HEK293T (cell line): Measurements from ENCODE around the gene RPP30.

Experiments used
- CTCF ChIA-PET: fragments of 350-600 bp; formaldehyde crosslinking; extraction: SDS; loops from one replicate; lab custom pipeline; 2021; ENCODE audit warnings: antibody characterized with exemption, inconsistent platforms; lab: Yijun Ruan, JAX
- POLR2A ChIA-PET: fragments of 350-600 bp; formaldehyde crosslinking; extraction: SDS; loops from one replicate; lab custom pipeline; 2020; ENCODE audit warnings: antibody characterized with exemption, inconsistent platforms; lab: Yijun Ruan, JAX
- DNase-seq: peaks from one replicate; pipeline ENCODE4 v3.0.0; 2012; ENCODE audit warnings: mixed read lengths; ENCODE audit errors: extremely low spot score
- ARNT ChIP-seq: fragments of 450-650 bp; IDR thresholded peaks from 2 replicates; pipeline ENCODE4 v1.6.1; 2017; ENCODE audit warnings: mild to moderate bottlenecking
- BHLHE40 ChIP-seq: fragments of 450-650 bp; IDR thresholded peaks from 2 replicates; pipeline ENCODE4 v1.6.1; 2016; ENCODE audit warnings: mild to moderate bottlenecking, moderate library complexity, borderline replicate concordance
- CTBP1 ChIP-seq: fragments of 450-650 bp; IDR thresholded peaks from 2 replicates; pipeline ENCODE4 v1.6.1; 2016; ENCODE audit warnings: borderline replicate concordance
- ELF4 ChIP-seq: fragments of 450-650 bp; IDR thresholded peaks from 2 replicates; pipeline ENCODE4 v1.6.1; 2017; ENCODE audit warnings: antibody characterized with exemption
- FOXA1 ChIP-seq: fragments of 450-650 bp; IDR thresholded peaks from 2 replicates; pipeline ENCODE4 v1.6.1; 2016; ENCODE audit warnings: mild to moderate bottlenecking
- FOXK2 ChIP-seq: fragments of 450-650 bp; IDR thresholded peaks from 2 replicates; pipeline ENCODE4 v1.6.1; 2016; ENCODE audit warnings: mild to moderate bottlenecking
- FOXM1 ChIP-seq: fragments of 450-650 bp; IDR thresholded peaks from 2 replicates; pipeline ENCODE4 v1.6.1; 2017; ENCODE audit warnings: mild to moderate bottlenecking, borderline replicate concordance
- HDGF ChIP-seq: fragments of 450-650 bp; IDR thresholded peaks from 2 replicates; pipeline ENCODE4 v1.6.1; 2017; ENCODE audit warnings: antibody characterized with exemption, borderline replicate concordance
- L3MBTL2 ChIP-seq: fragments of 450-650 bp; conservative IDR thresholded peaks from 2 replicates; pipeline ENCODE4 v1.6.1; 2016; ENCODE audit warnings: mild to moderate bottlenecking
- LEF1 ChIP-seq: fragments of 450-650 bp; IDR thresholded peaks from 2 replicates; pipeline ENCODE4 v1.6.1; 2017; ENCODE audit warnings: mild to moderate bottlenecking, borderline replicate concordance
- NFRKB ChIP-seq: fragments of 450-650 bp; IDR thresholded peaks from 2 replicates; pipeline ENCODE4 v1.6.1; 2016; ENCODE audit warnings: mild to moderate bottlenecking, moderate library complexity
- PKNOX1 ChIP-seq: fragments of 450-650 bp; IDR thresholded peaks from 2 replicates; pipeline ENCODE4 v1.6.1; 2016
- SP1 ChIP-seq: fragments of 450-650 bp; IDR thresholded peaks from 2 replicates; pipeline ENCODE4 v1.6.1; 2017
- SUZ12 ChIP-seq: fragments of 450-650 bp; IDR thresholded peaks from 2 replicates; pipeline ENCODE4 v1.6.1; 2016; ENCODE audit warnings: mild to moderate bottlenecking
- TARDBP ChIP-seq: fragments of 450-650 bp; IDR thresholded peaks from 2 replicates; pipeline ENCODE4 v1.6.1; 2016
- ZNF384 ChIP-seq: fragments of 450-650 bp; IDR thresholded peaks from 2 replicates; pipeline ENCODE4 v1.6.1; 2016

The RPP30 gene

DNA sequence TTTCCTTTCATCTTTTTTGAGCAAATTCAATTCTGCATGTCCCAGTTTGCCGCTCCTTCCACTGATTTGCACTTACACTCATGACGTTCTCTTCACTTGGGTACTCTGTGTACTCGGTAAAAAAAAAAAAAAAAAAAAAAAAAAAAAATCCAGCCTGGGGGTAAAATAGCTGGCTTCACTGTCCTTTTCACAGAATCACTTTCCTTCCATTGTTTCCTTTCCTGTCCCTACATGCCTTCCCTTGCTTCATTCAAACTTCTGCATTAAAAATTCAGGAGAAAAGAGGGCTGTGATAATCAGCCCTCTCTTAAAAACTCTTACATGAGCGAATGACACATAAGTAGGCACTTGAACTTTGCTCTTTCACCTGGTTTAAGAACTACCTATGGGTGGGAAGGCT, 40.4 kb downstream of the RPP30 start:
- TF ChIP-seq ELF4, result no peak
- TF ChIP-seq SUZ12, result no peak
- TF ChIP-seq BHLHE40, result no peak
- TF ChIP-seq PKNOX1, result no peak
- no peak for TF ChIP-seq CTBP1
- no peak for TF ChIP-seq HDGF
- no peak for TF ChIP-seq FOXM1
- TF ChIP-seq TARDBP, result no peak
- TF ChIP-seq FOXA1, result no peak
- no peak for TF ChIP-seq ZNF384
- TF ChIP-seq SP1, result no peak
- TF ChIP-seq LEF1, result no peak
- no peak for TF ChIP-seq NFRKB
- TF ChIP-seq FOXK2, result no peak
- TF ChIP-seq L3MBTL2, result no peak
- TF ChIP-seq ARNT, result no peak
- DNase-seq, result no peak
- CTCF ChIA-PET, result interaction anchor here (0.5 to 2.8 kb wide), 12 partner anchors 9 to 1000 kb away, joined by 3 to 12 read pairs (median 4); partner anchors contain the start of gene ANKRD1
- POLR2A ChIA-PET, result interaction anchor here (0.9 to 1.2 kb wide), 2 partner anchors 54 to 57 kb away, joined by 3 to 6 read pairs; no protein-coding TSS in a partner anchor

- no peak for TF ChIP-seq ELF4
- no peak for TF ChIP-seq TARDBP
- TF ChIP-seq FOXK2, result no peak
- TF ChIP-seq ARNT, result no peak
- no peak for TF ChIP-seq L3MBTL2
- TF ChIP-seq CTBP1, result no peak
- no peak for TF ChIP-seq FOXM1
- ChIA-PET CTCF (interaction anchor here (0.6 to 2.8 kb wide), 4 partner anchors 8 to 338 kb away, joined by 5 to 12 read pairs (median 6); partner anchors contain the start of gene ANKRD1), POLR2A (no interaction called here)
- no peak for DNase-seq
These were observed 41.2 kb downstream of the RPP30 start for GRCh38 chr10:90912854-90913479.

DNA sequence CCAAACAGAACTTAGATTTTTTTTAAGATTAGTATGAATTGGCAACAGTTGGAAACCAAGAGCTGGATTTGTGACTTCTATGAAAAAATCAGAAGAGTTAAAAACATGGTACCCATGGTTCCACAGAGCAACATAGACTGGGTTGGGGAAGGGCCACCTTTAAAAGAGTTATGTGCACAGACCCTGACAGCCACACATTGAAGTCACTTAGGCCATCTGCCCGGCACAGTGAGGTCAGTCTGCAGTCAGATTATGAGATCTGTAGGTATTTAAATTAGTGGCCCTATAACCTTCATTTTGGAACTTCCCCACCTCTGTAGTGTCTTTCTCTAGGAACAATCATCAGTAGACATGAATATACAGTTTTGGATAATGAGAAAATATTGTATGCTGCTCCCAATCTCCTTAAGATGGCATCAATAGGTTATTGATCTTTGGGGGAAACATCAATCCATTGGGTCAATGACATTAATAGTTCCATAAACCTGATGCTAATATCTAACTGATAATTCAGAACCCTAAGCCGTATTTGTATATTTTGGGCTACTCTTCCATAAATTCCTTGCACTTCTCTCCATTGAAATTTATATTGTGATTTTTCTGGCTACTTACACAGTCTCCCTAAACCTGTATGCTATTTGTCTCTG, 42.1 kb downstream of the RPP30 start:
- ChIA-PET POLR2A (no interaction called here), CTCF (no interaction called here)
- DNase-seq, result no peak
- TF ChIP-seq FOXA1 (no peak), HDGF (no peak), SP1 (no peak), BHLHE40 (no peak), FOXK2 (no peak)

- ChIA-PET CTCF (no interaction called here), POLR2A (no interaction called here)
- TF ChIP-seq PKNOX1 (no peak), FOXM1 (no peak), TARDBP (no peak), LEF1 (no peak), ELF4 (no peak), BHLHE40 (no peak), SP1 (no peak), ARNT (no peak), HDGF (no peak), CTBP1 (no peak), L3MBTL2 (no peak), FOXA1 (no peak), NFRKB (no peak), SUZ12 (no peak), FOXK2 (no peak), ZNF384 (no peak)
- DNase-seq, result no peak
These were observed 43.4 kb downstream of the RPP30 start for GRCh38 chr10:90914992-90915765.

DNA sequence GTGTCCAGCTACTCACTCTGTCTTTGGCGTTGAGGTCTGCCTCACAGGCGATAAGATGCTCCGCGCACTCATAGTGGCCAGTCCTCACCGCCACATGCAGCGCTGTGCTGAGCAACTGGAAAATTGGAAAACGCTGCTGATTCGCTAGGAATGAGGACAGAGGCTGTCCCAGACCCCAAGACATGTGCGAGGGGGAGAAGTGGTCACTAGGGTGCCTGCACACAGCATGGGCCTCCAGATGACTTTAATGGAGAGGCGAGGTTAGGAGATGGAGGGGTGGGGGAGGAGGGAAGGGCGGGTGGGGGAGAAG, 43.9 kb downstream of the RPP30 start:
- TF ChIP-seq ELF4 (no peak), PKNOX1 (no peak)
- ChIA-PET POLR2A (no interaction called here), CTCF (no interaction called here)
- DNase-seq, result no peak
